Femur (tissue), 1 donor: ENCODE results near the gene ZNF280C.

Experiments used
- DNase-seq: peaks from one replicate; pipeline ENCODE4 v3.0.0-alpha.2; 2017

The ZNF280C gene

GRCh38 chrX:130174045-130174704 lies 94.5 kb downstream of the ZNF280C start:
- DNase-seq: no peak

GRCh38 chrX:130173190-130173895 lies 95.4 kb downstream of the ZNF280C start:
- DNase-seq: no peak

GRCh38 chrX:130172127-130172845 lies 96.4 kb downstream of the ZNF280C start:
- DNase-seq: no peak

- DNase-seq: no peak
Measured at GRCh38 chrX:130171446-130172126, 97.1 kb downstream of the ZNF280C start, which contains the start of gene RAB33A. Gene RAB33A, plus strand, starts transcription at chrX:130171962. Its CDS starts 101 bp downstream, at chrX:130172063.

- peak; percentile 35 for DNase-seq
Measured at GRCh38 chrX:130170752-130171445, 97.8 kb downstream of the ZNF280C start.

- DNase-seq: no peak
Measured at GRCh38 chrX:130167040-130167439, 101.7 kb downstream of the ZNF280C start.

- DNase-seq: no peak
Measured at GRCh38 chrX:130166503-130166777, 102.3 kb downstream of the ZNF280C start.

- DNase-seq: peak; percentile 95
Measured at GRCh38 chrX:130165703-130166502, 102.8 kb downstream of the ZNF280C start, which contains the start of gene AIFM1. Gene AIFM1, minus strand, starts transcription at chrX:130165841. Its CDS starts 185 bp downstream, at chrX:130165656.

GRCh38 chrX:130165181-130165702 lies 103.5 kb downstream of the ZNF280C start:
- DNase-seq: no peak

- DNase-seq: no peak
Measured at GRCh38 chrX:130163398-130163797, 105.3 kb downstream of the ZNF280C start.

- DNase-seq: no peak
Measured at GRCh38 chrX:130162094-130162735, 106.5 kb downstream of the ZNF280C start.

- DNase-seq: no peak
Measured at GRCh38 chrX:130159776-130160175, 108.9 kb downstream of the ZNF280C start.

GRCh38 chrX:130158311-130158710 lies 110.4 kb downstream of the ZNF280C start:
- DNase-seq: no peak

- DNase-seq: no peak
Measured at GRCh38 chrX:130155564-130155963, 113.1 kb downstream of the ZNF280C start.
